EH (cell line): ENCODE measurements around the gene RALA.
"Not testable (repeated sequence)": the region's sequence is repeated elsewhere in the genome, so short reads cannot be mapped to it uniquely, and the experiment has no call there.

ENCODE experiments used
- DNase-seq: peaks from one replicate; pipeline ENCODE4 v3.0.0-alpha.2; 2015; ENCODE audit warnings: low read depth

Gene RALA

GRCh38 chr7:39683216-39683845 is 60.0 kb downstream of the RALA start:
- peak; percentile 86 for DNase-seq

GRCh38 chr7:39686261-39686924 is 63.0 kb downstream of the RALA start:
- peak; percentile 80 for DNase-seq

GRCh38 chr7:39688611-39689480 is 65.5 kb downstream of the RALA start:
- DNase-seq = peak; percentile 67

- peak; percentile 70 for DNase-seq
These were observed 68.4 kb downstream of the RALA start for GRCh38 chr7:39691821-39692220.

GRCh38 chr7:39693086-39693485 is 69.7 kb downstream of the RALA start:
- DNase-seq = not testable (repeated sequence)

GRCh38 chr7:39693812-39694211 is 70.4 kb downstream of the RALA start:
- DNase-seq = no peak

GRCh38 chr7:39695852-39696586 is 72.6 kb downstream of the RALA start:
- no peak for DNase-seq

GRCh38 chr7:39696631-39697030 is 73.3 kb downstream of the RALA start:
- peak; percentile 21 for DNase-seq

GRCh38 chr7:39697483-39697882 is 74.1 kb downstream of the RALA start:
- DNase-seq = peak; percentile 27

- no peak for DNase-seq
These were observed 76.8 kb downstream of the RALA start for GRCh38 chr7:39700165-39700564.

- DNase-seq = no peak
These were observed 77.6 kb downstream of the RALA start for GRCh38 chr7:39700932-39701331.

- no peak for DNase-seq
These were observed 78.8 kb downstream of the RALA start for GRCh38 chr7:39702133-39702532.

- no peak for DNase-seq
These were observed 79.8 kb downstream of the RALA start for GRCh38 chr7:39703144-39703543.

GRCh38 chr7:39709029-39709428 is 85.7 kb downstream of the RALA start:
- DNase-seq = no peak

- DNase-seq = peak; percentile 54
These were observed 86.5 kb downstream of the RALA start for GRCh38 chr7:39709768-39710311.

- no peak for DNase-seq
These were observed 89.4 kb downstream of the RALA start for GRCh38 chr7:39712751-39713150.

GRCh38 chr7:39714447-39715091 is 91.2 kb downstream of the RALA start:
- no peak for DNase-seq

GRCh38 chr7:39720586-39720985 is 97.2 kb downstream of the RALA start:
- no peak for DNase-seq

- no peak for DNase-seq
These were observed 98.0 kb downstream of the RALA start for GRCh38 chr7:39721345-39721744.

GRCh38 chr7:39721919-39722597 is 98.7 kb downstream of the RALA start:
- no peak for DNase-seq
